Prostate gland (tissue), 2 donors: ENCODE results near the gene PCDHA7.

ENCODE experiments used
- CTCF ChIP-seq, 4 experiments: fragments of 200-600 bp in 2 of 4; fragments of 450-650 bp in 2 of 4; sonication (generic) in 2 of 4; IDR thresholded peaks; 1 replicate in 3 of 4; 2 replicates in 1 of 4; pipeline ENCODE4 v1.5.1; 2016 to 2019; ENCODE audit warnings: antibody characterized with exemption in 4 of 4, mild to moderate bottlenecking in 2 of 4, moderate library complexity in 2 of 4
- POLR2A ChIP-seq: fragments of 450-650 bp; IDR thresholded peaks from one replicate; pipeline ENCODE4 v1.6.1; 2016; ENCODE audit warnings: antibody characterized with exemption, mild to moderate bottlenecking

GRCh38 chr5:140835622-140836510 is 1.8 kb downstream of the PCDHA7 start:
- TF ChIP-seq POLR2A (no peak), CTCF (IDR thresholded peaks at IDR 0.05) (no peak)
